Upper lobe of left lung (tissue), 6 donors: ENCODE data around the gene PLB1. TPM values are rescaled to one million over a fixed set of nuclear protein-coding genes. Genes with fewer than 3 reads are reported as not detected.

Experiments
- ATAC-seq, 2 donors: fragments of 200-7000 bp; cut with Tn5 transposase; one replicate each; pipeline ENCODE4 v1.9.1; 2022; ENCODE audit warnings: mild to moderate bottlenecking in 2 of 2, moderate library complexity in 2 of 2; ENCODE audit not compliant: low FRiP score in 2 of 2
- DNase-seq, 2 donors: peaks; one replicate each; pipeline ENCODE4 v3.0.0-alpha.2; 2019 to 2020
- H3K27ac ChIP-seq, 4 donors: fragments of 200-600 bp; sonication (generic); one replicate each; pipeline ENCODE4 v1.5.1; 2016 to 2019
- H3K27me3 ChIP-seq, 4 donors: fragments of 200-600 bp; sonication (generic); one replicate each; pipeline ENCODE4 v1.5.1; 2017 to 2019
- H3K36me3 ChIP-seq, 4 donors: fragments of 200-600 bp; sonication (generic); one replicate each; pipeline ENCODE4 v1.5.1; 2016 to 2019
- H3K4me1 ChIP-seq, 4 donors: fragments of 200-600 bp; sonication (generic); one replicate each; pipeline ENCODE4 v1.5.1; 2018 to 2019
- H3K4me3 ChIP-seq, 4 donors: fragments of 200-600 bp; sonication (generic); one replicate each; pipeline ENCODE4 v1.5.1; 2017 to 2019; ENCODE audit warnings: mild to moderate bottlenecking in 2 of 4, moderate library complexity in 1 of 4
- H3K9me3 ChIP-seq, 4 donors: fragments of 200-600 bp; sonication (generic); one replicate each; pipeline ENCODE4 v1.5.1; 2018 to 2019
- CTCF ChIP-seq, 6 experiments: fragments of 450-650 bp in 4 of 6; fragments of 200-600 bp in 2 of 6; sonication (generic) in 2 of 6; IDR thresholded peaks; one replicate each; pipeline ENCODE4 v1.5.1; 2016 to 2019; ENCODE audit warnings: antibody characterized with exemption in 6 of 6
- EP300 ChIP-seq, 4 donors: sonication (generic); formaldehyde crosslinking; IDR thresholded peaks; one replicate each; pipeline ENCODE4 v1.5.1; 2017; ENCODE audit warnings: antibody characterized with exemption in 4 of 4, control low read depth in 2 of 4
- POLR2A ChIP-seq, 4 donors: fragments of 450-650 bp; IDR thresholded peaks; one replicate each; pipeline ENCODE4 v1.5.1; 2016 to 2017; ENCODE audit warnings: antibody characterized with exemption in 4 of 4, mild to moderate bottlenecking in 2 of 4
- POLR2AphosphoS5 ChIP-seq, 2 donors: sonication (generic); formaldehyde crosslinking; IDR thresholded peaks; one replicate each; pipeline ENCODE4 v1.5.1; 2017; ENCODE audit warnings: antibody characterized with exemption in 2 of 2
- WGBS, 2 donors: methylation state at CpG; one replicate each; pipeline ENCODE4 v1.1.5; 2017 to 2018; 5-methylcytosine and 5-hydroxymethylcytosine counted together
- total RNA-seq, 6 donors: library from RNA; depleted of rRNA in 4 of 6; stranded (reverse); fragments of >200 nt in 4 of 6; gene quantifications; one replicate each; pipeline versions ENCODE4 v1.1.0 to v1.2.1, GENCODE V29; 2016 to 2021
- donor health status: DM: no; HTN: no; CAD: no; lungs with moderate emphysema.
- donor health status: DM: no; HTN: yes; CAD: no; lungs with severe emphysema.

PLB1 gene
- total RNA-seq, 6 donors from 2014 or later = 3.1 to 9.1 (median 5.4) TPM

GRCh38 chr2:28580078-28580477 lies 84.2 kb downstream of the PLB1 start:
- ATAC-seq (no peak), DNase-seq (no peak)
- WGBS, 2 donors = 80 to 83% methylated on average over 3 to 5 of the region's 5 CpGs
- peaks cover 10 to 14% (median 14%) of the 10 kb centered on the region in 4 donors for H3K4me1 ChIP-seq
- no peak overlapping the region for H3K4me3 ChIP-seq
- TF ChIP-seq EP300 (IDR thresholded peaks at IDR 0.05) (no peak), POLR2AphosphoS5 (IDR thresholded peaks at IDR 0.05) (no peak), POLR2A (IDR thresholded peaks at IDR 0.05) (no peak), CTCF (IDR thresholded peaks at IDR 0.05) (no peak)
- no peaks in the 10 kb centered on the region for H3K9me3 ChIP-seq
- H3K36me3 ChIP-seq = no peaks in the 10 kb centered on the region
- H3K27me3 ChIP-seq = no peaks in the 10 kb centered on the region
- no peak overlapping the region for H3K27ac ChIP-seq

GRCh38 chr2:28581312-28581711 lies 85.5 kb downstream of the PLB1 start:
- Histone ChIP-seq H3K4me1 (peaks cover 10 to 14% (median 14%) of the 10 kb centered on the region in 4 donors), H3K4me3 (no peak overlapping the region), H3K9me3 (no peaks in the 10 kb centered on the region), H3K27ac (no peak overlapping the region), H3K36me3 (no peaks in the 10 kb centered on the region), H3K27me3 (no peaks in the 10 kb centered on the region)
- 92 to 94% methylated on average over 4 of the region's 4 CpGs for WGBS, 2 donors
- TF ChIP-seq CTCF (IDR thresholded peaks at IDR 0.05) (no peak), EP300 (IDR thresholded peaks at IDR 0.05) (no peak), POLR2A (IDR thresholded peaks at IDR 0.05) (no peak), POLR2AphosphoS5 (IDR thresholded peaks at IDR 0.05) (no peak)
- ATAC-seq (no peak), DNase-seq (no peak)

GRCh38 chr2:28582152-28582551 lies 86.3 kb downstream of the PLB1 start:
- no peak for ATAC-seq
- 74 to 97% methylated on average over 5 to 6 of the region's 6 CpGs for WGBS, 2 donors

GRCh38 chr2:28582595-28582994 lies 86.7 kb downstream of the PLB1 start:
- ATAC-seq (no peak), DNase-seq (peak in 1 of 2 donors; percentile 50)
- TF ChIP-seq CTCF (IDR thresholded peaks at IDR 0.05) = no peak
- TF ChIP-seq POLR2A (IDR thresholded peaks at IDR 0.05) = no peak
- WGBS, 2 donors = 88 to 93% methylated on average over 4 to 5 of the region's 5 CpGs
- Histone ChIP-seq H3K9me3 (no peaks in the 10 kb centered on the region), H3K27ac (no peak overlapping the region), H3K27me3 (no peaks in the 10 kb centered on the region), H3K4me1 (peaks cover 10 to 14% (median 14%) of the 10 kb centered on the region in 4 donors), H3K4me3 (no peak overlapping the region), H3K36me3 (no peaks in the 10 kb centered on the region)

More at GRCh38 chr2:28582152-28582551, 86.3 kb downstream of the PLB1 start:
- H3K4me3 ChIP-seq = no peak overlapping the region
- peaks cover 10 to 14% (median 14%) of the 10 kb centered on the region in 4 donors for H3K4me1 ChIP-seq
- H3K36me3 ChIP-seq = no peaks in the 10 kb centered on the region
- no peaks in the 10 kb centered on the region for H3K9me3 ChIP-seq
- no peak overlapping the region for H3K27ac ChIP-seq
- no peak for DNase-seq
- no peaks in the 10 kb centered on the region for H3K27me3 ChIP-seq
- TF ChIP-seq EP300 (IDR thresholded peaks at IDR 0.05) (no peak), CTCF (IDR thresholded peaks at IDR 0.05) (no peak), POLR2AphosphoS5 (IDR thresholded peaks at IDR 0.05) (no peak), POLR2A (IDR thresholded peaks at IDR 0.05) (no peak)

- 42 to 55% methylated on average over 6 to 10 of the region's 10 CpGs for WGBS, 2 donors
- no peaks in the 10 kb centered on the region for H3K36me3 ChIP-seq
- TF ChIP-seq POLR2A (IDR thresholded peaks at IDR 0.05) (no peak), EP300 (IDR thresholded peaks at IDR 0.05) (peak in 1 of 4 donors; percentile 42), CTCF (IDR thresholded peaks at IDR 0.05) (no peak), POLR2AphosphoS5 (IDR thresholded peaks at IDR 0.05) (peak; percentile 49 to 60)
- peak overlapping the region; percentile 42 to 53 (median 44) for H3K27ac ChIP-seq
- H3K4me3 ChIP-seq = no peak overlapping the region
- ATAC-seq = peak; percentile 77 to 95
- H3K9me3 ChIP-seq = no peaks in the 10 kb centered on the region
- H3K4me1 ChIP-seq = peaks cover 10 to 14% (median 14%) of the 10 kb centered on the region in 4 donors
- DNase-seq = peak in 1 of 2 donors; percentile 68
- no peaks in the 10 kb centered on the region for H3K27me3 ChIP-seq
Observed at GRCh38 chr2:28583899-28584553, 88.2 kb downstream of the PLB1 start.
